GM18867 (cell line): ENCODE results near the gene UPF2.
"Not testable (repeated sequence)": the region's sequence is repeated elsewhere in the genome, so short reads cannot be mapped to it uniquely, and the experiment has no call there.

Source experiments
- ATAC-seq: cut with Tn5 transposase; IDR thresholded peaks from one replicate; pipeline ENCODE4 v1.9.1; 2021; ENCODE audit warnings: mild to moderate bottlenecking, moderate library complexity; ENCODE audit not compliant: unreplicated experiment

Gene UPF2

DNA sequence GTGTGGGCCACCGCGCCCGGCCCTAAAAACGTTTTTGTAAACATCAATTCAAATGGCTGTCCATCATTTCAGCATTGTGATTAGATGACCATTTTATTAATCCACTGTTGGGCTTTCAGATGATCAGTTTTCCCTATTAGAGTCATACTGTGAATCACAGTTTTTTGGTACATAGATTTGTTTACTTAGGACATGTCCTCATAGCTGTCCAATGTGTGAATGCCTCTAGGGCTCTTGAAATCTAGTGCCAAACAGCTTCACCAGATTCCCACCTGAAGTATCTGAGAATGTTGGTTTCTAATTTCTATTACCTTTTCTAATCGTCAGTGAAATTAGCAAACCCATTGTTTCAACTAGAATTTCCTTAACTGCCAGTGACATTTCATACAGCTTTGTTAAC, 66.8 kb downstream of the UPF2 start:
- no peak for ATAC-seq

DNA sequence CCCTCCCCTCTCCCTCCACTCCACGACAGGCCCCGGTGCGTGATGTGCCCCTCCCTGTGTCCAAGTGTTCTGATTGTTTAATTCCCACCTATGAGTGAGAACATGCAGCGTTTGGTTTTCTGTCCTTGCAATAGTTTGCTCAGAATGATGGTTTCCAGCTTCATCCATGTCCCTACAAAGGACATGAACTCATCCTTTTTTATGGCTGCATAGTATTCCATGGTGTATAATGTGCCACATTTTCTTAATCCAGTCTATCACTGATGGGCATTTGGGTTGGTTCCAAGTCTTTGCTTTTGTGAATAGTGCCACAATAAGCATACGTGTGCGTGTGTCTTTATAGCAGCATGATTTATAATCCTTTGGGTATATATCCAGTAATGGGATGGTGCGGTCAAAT, 70.1 kb downstream of the UPF2 start:
- not testable (repeated sequence) for ATAC-seq

DNA sequence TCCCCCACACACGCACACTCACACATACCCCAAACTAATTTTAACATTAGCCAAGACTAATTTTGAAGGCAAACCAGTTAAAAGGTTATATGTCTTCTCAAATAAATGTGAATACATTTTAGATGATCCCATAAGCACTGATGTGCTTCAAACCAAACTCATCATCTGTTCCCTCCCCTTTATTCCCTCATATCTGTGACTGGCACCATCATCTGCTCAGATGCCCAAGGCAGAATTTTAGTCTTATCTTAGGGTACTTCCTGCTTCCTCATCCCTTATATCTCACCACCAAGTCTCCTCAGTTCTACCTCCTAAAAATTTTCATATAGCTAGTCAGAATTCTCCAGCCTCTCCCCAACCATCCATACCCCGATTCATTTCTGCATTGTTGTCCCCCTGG, 80.4 kb downstream of the UPF2 start:
- no peak for ATAC-seq

DNA sequence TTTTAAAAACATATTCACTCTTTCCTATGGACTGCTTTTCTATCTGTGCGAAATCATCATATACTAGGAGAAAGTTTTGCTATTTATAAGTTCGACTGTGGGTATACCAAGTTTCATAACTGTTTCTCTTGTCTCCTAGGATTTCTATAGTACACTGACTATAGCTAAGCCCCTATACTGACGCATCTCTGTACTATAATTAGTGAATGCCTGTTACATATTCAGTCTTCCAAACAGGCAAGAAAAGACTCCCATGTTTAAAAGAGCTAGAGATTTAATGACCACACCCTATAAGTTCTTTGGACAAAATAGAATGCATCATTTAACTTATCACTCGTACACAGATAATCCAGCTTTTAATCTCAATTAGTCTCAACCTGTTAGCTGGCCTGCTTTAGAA, 80.8 kb downstream of the UPF2 start:
- ATAC-seq, result no peak

- no peak for ATAC-seq
Observed at GRCh38 chr10:11959966-11960365, 82.6 kb downstream of the UPF2 start.

DNA sequence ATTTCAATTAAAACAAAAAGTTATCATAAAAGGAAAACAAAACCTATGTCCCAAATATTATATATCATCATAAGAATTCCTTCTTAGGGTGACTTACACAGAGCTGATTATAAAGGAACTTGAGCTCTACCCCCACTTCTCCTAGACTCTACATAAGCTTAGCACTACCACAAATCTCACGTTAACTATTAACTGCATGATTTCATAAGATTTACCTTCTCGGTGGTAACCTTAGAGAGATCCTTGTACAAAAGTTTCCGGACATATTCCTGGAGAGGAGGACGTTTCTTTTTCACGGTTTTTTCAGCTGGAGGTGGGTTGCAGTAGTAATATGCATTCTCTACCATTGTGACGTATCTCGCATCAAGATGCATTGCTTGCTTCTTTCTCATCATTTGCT, 83.7 kb downstream of the UPF2 start:
- no peak for ATAC-seq

DNA sequence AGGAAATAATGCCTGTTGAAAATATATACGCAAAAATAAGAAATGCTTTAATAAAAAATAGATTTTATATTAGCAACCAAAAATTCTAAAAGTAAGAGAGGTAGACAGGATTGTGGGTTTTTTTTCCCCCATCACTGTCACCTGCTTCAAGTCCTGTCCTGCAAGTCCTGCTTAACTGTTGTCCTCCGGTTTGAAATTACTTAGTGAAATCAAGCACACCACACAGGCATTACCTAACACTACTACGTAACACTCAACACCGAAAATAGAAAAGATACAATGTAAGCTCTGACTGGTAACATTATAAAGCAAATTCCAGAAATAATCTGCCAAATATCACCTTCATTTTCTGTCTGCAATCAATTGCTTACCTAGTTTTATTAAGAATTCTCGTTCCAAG, 90.9 kb downstream of the UPF2 start:
- ATAC-seq, result no peak

DNA sequence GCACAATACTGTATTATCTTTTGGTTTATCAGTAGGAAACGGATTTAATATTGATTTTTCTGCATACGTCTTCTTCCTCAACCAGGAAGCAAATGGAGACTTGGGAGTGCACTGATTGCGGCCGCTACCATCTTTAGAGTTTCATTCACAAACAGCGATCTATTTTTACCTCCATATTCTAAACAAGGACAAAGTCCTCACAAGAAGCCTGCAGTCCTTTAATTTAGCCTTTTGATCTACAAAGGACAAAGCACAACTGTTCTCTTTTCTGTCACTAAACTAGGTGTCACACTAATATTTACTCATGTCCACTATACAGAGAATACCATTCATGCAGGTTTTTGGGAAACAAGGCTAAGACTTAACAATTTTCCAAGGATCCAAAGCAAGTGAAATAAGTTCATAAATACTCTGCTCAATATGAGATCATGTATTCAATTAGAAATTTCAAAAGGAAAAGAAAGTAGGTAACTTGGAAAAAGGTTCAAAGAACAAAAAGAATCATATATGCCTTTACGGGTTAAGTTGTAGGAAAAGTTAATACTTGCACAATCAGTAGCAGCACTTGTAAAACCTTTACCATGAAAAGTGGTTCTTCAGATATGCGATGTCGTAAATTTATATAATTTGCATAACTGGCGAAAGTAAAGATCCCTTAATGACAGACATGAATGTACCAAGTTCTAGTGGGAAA, 92.1 kb downstream of the UPF2 start:
- no peak for ATAC-seq

DNA sequence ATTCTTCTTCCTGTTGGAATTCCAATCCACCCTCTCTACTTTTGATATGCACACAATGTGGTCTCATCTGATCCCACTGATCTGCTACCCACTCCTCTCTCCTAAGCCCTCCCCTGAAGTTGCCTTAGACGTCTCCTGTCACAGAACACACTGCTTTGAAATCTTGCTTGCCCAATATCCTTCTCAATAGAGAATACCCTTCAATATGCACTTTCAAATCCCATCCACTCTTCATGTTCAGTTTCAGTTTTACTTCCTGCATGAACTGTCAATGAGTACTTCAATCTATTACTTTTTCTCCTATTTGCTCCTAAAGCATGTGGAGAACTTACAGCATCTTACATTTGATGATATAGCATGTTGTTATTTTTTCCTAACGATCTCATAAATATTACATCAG, 93.5 kb downstream of the UPF2 start:
- ATAC-seq, result peak; percentile 39

- no peak for ATAC-seq
Observed at GRCh38 chr10:11946652-11947051, 96.0 kb downstream of the UPF2 start.

- no peak for ATAC-seq
Observed at GRCh38 chr10:11936389-11937152, 106.0 kb downstream of the UPF2 start.

DNA sequence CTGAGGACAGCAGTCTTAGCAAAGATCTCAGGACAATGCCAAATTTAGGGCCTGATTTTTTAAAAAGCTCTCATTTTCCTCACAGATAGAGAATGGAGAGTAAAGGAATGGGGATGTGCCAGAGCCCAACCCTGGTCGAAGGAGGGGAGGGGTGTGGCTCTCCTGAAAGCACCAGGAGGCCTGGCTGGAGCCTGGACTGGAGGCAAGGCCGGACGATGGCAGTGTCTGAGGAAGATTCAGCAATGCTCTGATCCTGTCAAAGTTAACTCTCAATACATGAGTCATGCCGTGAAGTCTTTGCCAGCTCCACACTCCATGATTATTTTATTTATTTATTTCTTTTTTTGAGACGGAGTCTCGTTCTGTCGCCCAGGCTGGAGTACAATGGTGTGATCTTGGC, 108.3 kb downstream of the UPF2 start:
- no peak for ATAC-seq

GRCh38 chr10:11933577-11934223, 108.9 kb downstream of the UPF2 start:
- ATAC-seq, result no peak

DNA sequence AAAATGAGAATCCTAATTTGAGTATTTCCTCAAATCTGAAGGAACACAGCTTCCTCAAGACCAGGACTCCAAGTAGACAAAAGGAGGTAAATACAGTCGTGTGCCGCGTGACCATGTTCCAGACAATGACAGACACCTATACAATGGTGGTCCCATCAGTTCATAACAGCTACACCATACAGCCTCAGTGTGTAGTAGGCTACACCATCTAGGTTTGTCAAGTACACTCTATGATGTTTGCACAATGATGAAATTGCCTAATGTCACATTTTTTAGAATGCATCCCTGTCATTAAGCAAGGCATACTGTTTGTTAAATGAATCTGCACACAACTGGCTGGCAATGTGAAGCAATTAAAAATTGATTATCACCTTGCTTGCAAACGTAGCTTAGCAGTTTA, 111.6 kb downstream of the UPF2 start:
- no peak for ATAC-seq

GRCh38 chr10:11930312-11930978, 112.2 kb downstream of the UPF2 start:
- ATAC-seq, result no peak

GRCh38 chr10:11927746-11928145, 114.9 kb downstream of the UPF2 start:
- ATAC-seq, result no peak

- ATAC-seq, result no peak
Observed at GRCh38 chr10:11921800-11922392, 120.7 kb downstream of the UPF2 start.

DNA sequence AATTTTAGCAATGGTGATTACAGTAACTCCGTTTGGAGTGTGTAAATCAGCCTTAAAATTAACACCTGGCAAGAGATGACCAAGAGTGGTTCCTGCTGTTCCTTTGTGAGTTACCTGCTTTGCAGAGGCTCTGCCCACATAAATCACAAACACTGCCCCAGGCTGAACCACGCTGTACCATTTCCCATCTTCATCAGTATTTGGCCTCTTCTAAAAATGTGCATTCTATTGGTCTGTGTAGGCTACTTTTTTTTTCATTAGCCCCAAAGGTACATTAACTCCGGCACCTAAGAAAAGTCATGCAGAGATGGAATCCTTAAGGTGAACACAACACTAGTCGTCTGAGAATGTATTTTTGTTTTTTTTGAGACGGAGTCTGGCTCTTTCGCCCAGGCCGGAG, 123.3 kb downstream of the UPF2 start:
- no peak for ATAC-seq

DNA sequence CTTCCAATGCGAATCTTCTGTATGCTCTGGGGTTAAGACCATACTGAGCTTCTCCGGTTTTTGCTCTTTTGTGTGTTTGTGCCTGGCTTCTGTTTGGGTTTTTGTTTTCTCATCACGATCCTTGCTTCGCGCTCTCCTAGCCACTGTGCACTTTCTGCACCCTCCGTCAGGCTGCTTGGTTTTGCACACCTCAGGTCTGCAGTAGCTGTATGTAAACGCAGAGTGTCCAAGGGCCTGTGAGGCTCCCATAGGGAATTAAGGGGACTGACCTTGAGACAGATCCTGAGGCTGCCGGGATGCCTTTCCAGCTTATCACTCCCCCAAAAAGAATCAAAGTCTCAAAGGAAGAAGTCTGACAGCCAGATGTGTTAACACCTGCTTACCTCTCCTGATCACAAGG, 124.2 kb downstream of the UPF2 start:
- no peak for ATAC-seq

DNA sequence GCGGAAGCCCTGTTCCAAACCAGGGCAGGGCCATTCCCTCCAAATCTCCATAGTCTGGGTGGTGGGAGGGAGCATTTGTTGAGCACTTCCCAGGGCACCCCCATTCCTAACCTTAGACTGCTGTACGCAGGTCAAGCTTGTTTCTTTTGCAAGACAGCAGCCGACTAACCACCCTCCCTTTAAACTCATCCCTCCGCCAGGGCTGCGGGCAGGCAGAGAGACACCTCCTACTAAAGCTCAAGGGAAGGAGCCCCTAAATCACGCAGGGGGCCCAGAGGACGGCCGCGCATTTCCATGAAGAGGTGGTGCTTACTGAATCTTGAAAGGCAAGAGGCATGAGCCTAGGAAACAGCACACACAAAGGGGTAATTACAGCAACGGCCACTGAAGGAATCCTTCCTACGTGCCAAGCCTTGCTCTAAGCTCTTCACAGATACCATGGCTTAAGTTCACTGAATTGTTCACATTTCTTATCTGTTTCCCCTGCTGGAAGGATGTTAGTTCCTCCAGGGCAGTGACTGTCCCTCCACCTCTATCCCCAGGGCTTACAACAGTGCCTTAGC, 129.4 kb downstream of the UPF2 start:
- no peak for ATAC-seq

DNA sequence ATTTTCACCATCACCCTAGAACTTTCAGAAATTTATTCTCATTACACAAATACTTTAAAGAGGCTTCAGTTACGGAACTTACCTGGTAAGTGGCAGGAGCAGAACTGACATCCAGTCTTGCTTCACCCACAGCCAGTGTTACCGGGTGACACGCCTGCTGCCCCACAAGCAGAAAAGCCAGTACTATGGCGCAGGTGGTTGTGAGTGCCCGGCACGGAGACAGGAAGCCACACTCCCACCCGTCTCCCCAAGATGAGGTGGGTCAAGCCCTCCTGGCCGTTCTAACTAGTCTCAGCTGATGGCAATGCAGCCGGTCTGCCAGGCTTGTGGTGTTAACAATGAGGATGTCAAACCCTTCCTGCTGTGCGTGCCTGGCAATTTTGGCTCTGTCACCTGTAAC, 132.5 kb downstream of the UPF2 start:
- ATAC-seq, result no peak
